WTC11 (cell line): Measurements from ENCODE around the gene CHD6.

Experiments
- IRF2 ChIP-seq: sonication (generic); formaldehyde crosslinking; IDR thresholded peaks from 2 replicates; pipeline ENCODE4 v1.8.0; 2022; ENCODE audit warnings: low read depth, missing genetic modification reagents, borderline replicate concordance
- TF ChIP-seq, protein P1 (sequence below): fragments of 200-600 bp; IDR thresholded peaks from 2 replicates; pipeline ENCODE4 v1.8.0; 2022; ENCODE audit warnings: antibody characterized with exemption

GRCh38 chr20:41608606-41609005, 9.6 kb downstream of the CHD6 start:
- TF ChIP-seq IRF2 (CRISPR knock-in tag) = no peak
- TF ChIP-seq, protein P1, sequence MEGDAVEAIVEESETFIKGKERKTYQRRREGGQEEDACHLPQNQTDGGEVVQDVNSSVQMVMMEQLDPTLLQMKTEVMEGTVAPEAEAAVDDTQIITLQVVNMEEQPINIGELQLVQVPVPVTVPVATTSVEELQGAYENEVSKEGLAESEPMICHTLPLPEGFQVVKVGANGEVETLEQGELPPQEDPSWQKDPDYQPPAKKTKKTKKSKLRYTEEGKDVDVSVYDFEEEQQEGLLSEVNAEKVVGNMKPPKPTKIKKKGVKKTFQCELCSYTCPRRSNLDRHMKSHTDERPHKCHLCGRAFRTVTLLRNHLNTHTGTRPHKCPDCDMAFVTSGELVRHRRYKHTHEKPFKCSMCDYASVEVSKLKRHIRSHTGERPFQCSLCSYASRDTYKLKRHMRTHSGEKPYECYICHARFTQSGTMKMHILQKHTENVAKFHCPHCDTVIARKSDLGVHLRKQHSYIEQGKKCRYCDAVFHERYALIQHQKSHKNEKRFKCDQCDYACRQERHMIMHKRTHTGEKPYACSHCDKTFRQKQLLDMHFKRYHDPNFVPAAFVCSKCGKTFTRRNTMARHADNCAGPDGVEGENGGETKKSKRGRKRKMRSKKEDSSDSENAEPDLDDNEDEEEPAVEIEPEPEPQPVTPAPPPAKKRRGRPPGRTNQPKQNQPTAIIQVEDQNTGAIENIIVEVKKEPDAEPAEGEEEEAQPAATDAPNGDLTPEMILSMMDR = no peak
